Activated CD4-positive, alpha-beta T cell treated with anti-CD3 and anti-CD28 coated beads, Interleukin-2, amount 50 U/mL, for 1 hour (primary cell): ENCODE results near the gene GALNT15.

Source experiments
- DNase-seq: peaks from one replicate; pipeline ENCODE4 v3.0.0-alpha.2; 2020

Gene GALNT15

GRCh38 chr3:16174389-16174788 is at the start of gene GALNT15:
Gene GALNT15 (plus strand): TSS chr3:16174680. CDS start chr3:16175152, 472 bp downstream.
- no peak for DNase-seq

- no peak for DNase-seq
These were observed 47.8 kb upstream of the GALNT15 start for GRCh38 chr3:16126634-16127033.

- no peak for DNase-seq
These were observed 47.2 kb upstream of the GALNT15 start for GRCh38 chr3:16127249-16127648.

GRCh38 chr3:16130066-16130465 is 44.4 kb upstream of the GALNT15 start:
- no peak for DNase-seq

GRCh38 chr3:16132190-16132589 is 42.3 kb upstream of the GALNT15 start:
- DNase-seq: no peak

- DNase-seq: no peak
These were observed 41.6 kb upstream of the GALNT15 start for GRCh38 chr3:16132928-16133327.

- DNase-seq: no peak
These were observed 40.1 kb upstream of the GALNT15 start for GRCh38 chr3:16134173-16134928.

GRCh38 chr3:16136055-16136454 is 38.4 kb upstream of the GALNT15 start:
- no peak for DNase-seq

- DNase-seq: no peak
These were observed 37.4 kb upstream of the GALNT15 start for GRCh38 chr3:16137044-16137443.

- no peak for DNase-seq
These were observed 36.5 kb upstream of the GALNT15 start for GRCh38 chr3:16137977-16138376.

- no peak for DNase-seq
These were observed 34.2 kb upstream of the GALNT15 start for GRCh38 chr3:16140116-16140893.

- DNase-seq: no peak
These were observed 33.6 kb upstream of the GALNT15 start for GRCh38 chr3:16140894-16141285.

GRCh38 chr3:16142350-16143025 is 32.0 kb upstream of the GALNT15 start:
- DNase-seq: no peak

- DNase-seq: no peak
These were observed 30.5 kb upstream of the GALNT15 start for GRCh38 chr3:16143861-16144447.

- no peak for DNase-seq
These were observed 29.3 kb upstream of the GALNT15 start for GRCh38 chr3:16145176-16145575.

GRCh38 chr3:16146015-16146730 is 28.3 kb upstream of the GALNT15 start:
- DNase-seq: no peak

- DNase-seq: no peak
These were observed 27.1 kb upstream of the GALNT15 start for GRCh38 chr3:16147220-16147994.

GRCh38 chr3:16148213-16148612 is 26.3 kb upstream of the GALNT15 start:
- DNase-seq: no peak

- no peak for DNase-seq
These were observed 25.7 kb upstream of the GALNT15 start for GRCh38 chr3:16148783-16149182.

GRCh38 chr3:16150285-16150684 is 24.2 kb upstream of the GALNT15 start:
- DNase-seq: no peak

GRCh38 chr3:16151109-16151508 is 23.4 kb upstream of the GALNT15 start:
- DNase-seq: no peak

- no peak for DNase-seq
These were observed 6.3 kb upstream of the GALNT15 start for GRCh38 chr3:16168211-16168610.
